IMR-90 (cell line): ENCODE measurements around the gene CSNK2A2.

ENCODE experiments used
- MAFK ChIP-seq: IDR thresholded peaks from 2 replicates; pipeline ENCODE4 v1.6.1; 2012; ENCODE audit warnings: low read depth, low read length, improper control_type of control experiment
- TF ChIP-seq, protein P1 (sequence below): conservative IDR thresholded peaks from 2 replicates; pipeline ENCODE4 v1.5.1; 2012; ENCODE audit warnings: mild to moderate bottlenecking, low read depth, low read length, improper control_type of control experiment

DNA sequence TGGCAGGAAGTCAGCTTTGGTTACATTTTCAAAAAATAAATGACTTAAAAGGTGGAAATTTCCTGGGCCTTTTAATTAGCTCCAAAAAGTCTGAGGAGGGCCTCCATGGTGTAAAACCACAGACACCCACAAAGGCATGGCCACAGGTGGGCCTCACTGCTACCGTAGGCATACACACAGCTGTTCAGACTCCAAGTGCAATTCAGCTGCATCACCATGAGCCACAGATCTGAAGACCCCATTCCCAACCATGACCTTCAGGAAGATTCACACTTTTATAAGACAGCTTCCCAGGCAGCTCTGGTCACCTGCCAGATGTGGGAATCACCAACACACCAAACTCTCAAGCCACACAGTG is 20.6 kb downstream of the CSNK2A2 start:
- TF ChIP-seq, protein P1, sequence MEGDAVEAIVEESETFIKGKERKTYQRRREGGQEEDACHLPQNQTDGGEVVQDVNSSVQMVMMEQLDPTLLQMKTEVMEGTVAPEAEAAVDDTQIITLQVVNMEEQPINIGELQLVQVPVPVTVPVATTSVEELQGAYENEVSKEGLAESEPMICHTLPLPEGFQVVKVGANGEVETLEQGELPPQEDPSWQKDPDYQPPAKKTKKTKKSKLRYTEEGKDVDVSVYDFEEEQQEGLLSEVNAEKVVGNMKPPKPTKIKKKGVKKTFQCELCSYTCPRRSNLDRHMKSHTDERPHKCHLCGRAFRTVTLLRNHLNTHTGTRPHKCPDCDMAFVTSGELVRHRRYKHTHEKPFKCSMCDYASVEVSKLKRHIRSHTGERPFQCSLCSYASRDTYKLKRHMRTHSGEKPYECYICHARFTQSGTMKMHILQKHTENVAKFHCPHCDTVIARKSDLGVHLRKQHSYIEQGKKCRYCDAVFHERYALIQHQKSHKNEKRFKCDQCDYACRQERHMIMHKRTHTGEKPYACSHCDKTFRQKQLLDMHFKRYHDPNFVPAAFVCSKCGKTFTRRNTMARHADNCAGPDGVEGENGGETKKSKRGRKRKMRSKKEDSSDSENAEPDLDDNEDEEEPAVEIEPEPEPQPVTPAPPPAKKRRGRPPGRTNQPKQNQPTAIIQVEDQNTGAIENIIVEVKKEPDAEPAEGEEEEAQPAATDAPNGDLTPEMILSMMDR = no peak
- no peak for TF ChIP-seq MAFK
